ENCODE results near the gene GLIS1.

The GLIS1 gene

GRCh38 chr1:53608071-53608470, 130.9 kb downstream of the GLIS1 start:
- no peak overlapping the region for H3K9ac ChIP-seq (ENCODE audit: low read depth, low read length)
- WGBS, result 100% methylated on average over 1 of the region's 2 CpGs
- H3K27me3 ChIP-seq (ENCODE audit: insufficient read depth, low read length), result no peaks in the 10 kb centered on the region
- H3K9me3 ChIP-seq (ENCODE audit: insufficient read depth, low read depth, low read length), result peaks cover 18% of the 10 kb centered on the region
- H3K4me3 ChIP-seq (ENCODE audit: low read length), result no peak overlapping the region
- H3K4me1 ChIP-seq (ENCODE audit: insufficient read depth, low read length), result peaks cover 5% of the 10 kb centered on the region; the same call in 1 of the 2 replicates
- no peak overlapping the region for H3K27ac ChIP-seq (ENCODE audit: low read depth, low read length)
- H3K36me3 ChIP-seq (ENCODE audit: insufficient read depth, low read length), result no peaks in the 10 kb centered on the region

DNA sequence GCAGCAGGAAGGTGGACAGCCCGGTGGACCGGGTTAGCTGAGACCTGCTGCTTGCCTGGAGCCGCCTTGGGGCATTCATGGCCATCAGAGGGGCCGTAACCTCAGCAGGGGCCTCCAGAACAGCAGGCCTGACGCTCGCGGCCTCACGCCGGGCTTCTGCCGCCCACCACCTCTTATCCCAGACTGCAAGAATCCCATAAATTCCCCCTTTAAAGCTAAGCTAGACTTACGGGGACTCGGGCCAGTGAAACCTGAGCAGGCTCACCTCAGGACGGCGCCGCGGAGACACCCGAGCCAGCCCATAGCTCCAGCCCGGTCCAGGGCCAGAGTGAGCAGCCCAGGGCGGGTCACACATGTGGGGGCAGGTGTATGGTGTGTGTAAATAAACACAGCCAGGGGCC, 132.3 kb downstream of the GLIS1 start:
- Histone ChIP-seq H3K4me1 (ENCODE audit: insufficient read depth, low read length) (peaks cover 5% of the 10 kb centered on the region; the same call in 1 of the 2 replicates), H3K9ac (ENCODE audit: low read depth, low read length) (no peak overlapping the region), H3K9me3 (ENCODE audit: insufficient read depth, low read depth, low read length) (peaks cover 18% of the 10 kb centered on the region), H3K27ac (ENCODE audit: low read depth, low read length) (no peak overlapping the region), H3K27me3 (ENCODE audit: insufficient read depth, low read length) (no peaks in the 10 kb centered on the region), H3K4me3 (ENCODE audit: low read length) (no peak overlapping the region), H3K36me3 (ENCODE audit: insufficient read depth, low read length) (no peaks in the 10 kb centered on the region)
- WGBS, result 23% methylated on average over 19 of the region's 19 CpGs

DNA sequence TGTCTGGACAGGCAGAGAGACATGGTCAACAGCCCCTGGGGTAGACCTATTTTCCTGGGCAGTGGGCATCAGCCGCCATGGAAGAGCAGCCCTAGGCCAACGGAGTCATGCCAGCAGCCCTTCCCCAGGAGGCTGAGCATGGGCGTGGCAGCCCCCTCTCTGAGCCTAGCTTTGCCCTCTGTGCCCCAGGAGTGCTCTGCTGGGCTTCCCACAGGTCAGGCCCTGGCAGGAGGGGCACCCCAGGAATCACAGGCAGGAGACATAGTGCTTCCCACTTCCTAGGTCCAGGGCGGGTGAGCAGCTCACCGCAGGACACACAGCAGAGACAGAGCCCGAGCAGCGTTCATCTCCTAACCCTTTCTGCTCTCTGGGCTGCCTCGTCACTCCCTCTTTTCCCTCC, 132.8 kb downstream of the GLIS1 start:
- H3K9ac ChIP-seq (ENCODE audit: low read depth, low read length), result no peak overlapping the region
- H3K9me3 ChIP-seq (ENCODE audit: insufficient read depth, low read depth, low read length), result peaks cover 16% of the 10 kb centered on the region
- H3K4me1 ChIP-seq (ENCODE audit: insufficient read depth, low read length), result peaks cover 5% of the 10 kb centered on the region; the same call in 1 of the 2 replicates
- WGBS, result 75% methylated on average over 8 of the region's 8 CpGs
- H3K36me3 ChIP-seq (ENCODE audit: insufficient read depth, low read length), result no peaks in the 10 kb centered on the region
- H3K27me3 ChIP-seq (ENCODE audit: insufficient read depth, low read length), result no peaks in the 10 kb centered on the region
- H3K4me3 ChIP-seq (ENCODE audit: low read length), result no peak overlapping the region
- no peak overlapping the region for H3K27ac ChIP-seq (ENCODE audit: low read depth, low read length)

- H3K4me1 ChIP-seq (ENCODE audit: insufficient read depth, low read length), result peaks cover 5% of the 10 kb centered on the region; the same call in 1 of the 2 replicates
- H3K9ac ChIP-seq (ENCODE audit: low read depth, low read length), result no peak overlapping the region
- H3K36me3 ChIP-seq (ENCODE audit: insufficient read depth, low read length), result no peaks in the 10 kb centered on the region
- H3K27me3 ChIP-seq (ENCODE audit: insufficient read depth, low read length), result no peaks in the 10 kb centered on the region
- H3K27ac ChIP-seq (ENCODE audit: low read depth, low read length), result no peak overlapping the region
- 93% methylated on average over 8 of the region's 8 CpGs for WGBS
- H3K4me3 ChIP-seq (ENCODE audit: low read length), result no peak overlapping the region
- H3K9me3 ChIP-seq (ENCODE audit: insufficient read depth, low read depth, low read length), result peaks cover 6% of the 10 kb centered on the region; the same call in 1 of the 2 replicates
Observed at GRCh38 chr1:53605181-53605580, 133.8 kb downstream of the GLIS1 start.

GRCh38 chr1:53604291-53604919, 134.6 kb downstream of the GLIS1 start:
- Histone ChIP-seq H3K4me3 (ENCODE audit: low read length) (no peak overlapping the region), H3K36me3 (ENCODE audit: insufficient read depth, low read length) (no peaks in the 10 kb centered on the region), H3K27me3 (ENCODE audit: insufficient read depth, low read length) (no peaks in the 10 kb centered on the region), H3K27ac (ENCODE audit: low read depth, low read length) (no peak overlapping the region), H3K9me3 (ENCODE audit: insufficient read depth, low read depth, low read length) (no peaks in the 10 kb centered on the region), H3K9ac (ENCODE audit: low read depth, low read length) (no peak overlapping the region), H3K4me1 (ENCODE audit: insufficient read depth, low read length) (peaks cover 5% of the 10 kb centered on the region; the same call in 1 of the 2 replicates)
- 69% methylated on average over 5 of the region's 5 CpGs for WGBS

DNA sequence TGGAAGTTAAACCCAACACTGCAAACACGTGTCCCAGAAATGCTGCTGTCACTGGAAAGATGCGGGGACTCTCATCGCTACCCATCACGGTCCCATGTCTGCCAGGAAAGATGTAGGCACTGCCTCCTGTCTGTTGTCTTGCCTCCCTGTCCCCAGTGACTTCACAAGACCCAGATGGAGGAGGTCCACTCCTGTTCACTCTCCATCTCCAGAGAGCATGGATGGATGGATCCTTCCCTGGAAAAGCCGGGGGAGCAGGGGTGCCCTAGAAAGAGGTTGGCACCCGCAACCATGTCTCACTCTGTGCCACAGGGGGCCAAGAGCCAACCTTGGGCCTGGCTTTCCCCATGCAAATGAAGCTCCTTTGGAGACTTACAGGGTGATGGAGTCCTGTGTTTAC, 135.5 kb downstream of the GLIS1 start:
- no peak overlapping the region for H3K27ac ChIP-seq (ENCODE audit: low read depth, low read length)
- no peaks in the 10 kb centered on the region for H3K9me3 ChIP-seq (ENCODE audit: insufficient read depth, low read depth, low read length)
- 94% methylated on average over 6 of the region's 6 CpGs for WGBS
- H3K4me1 ChIP-seq (ENCODE audit: insufficient read depth, low read length), result peaks cover 5% of the 10 kb centered on the region; the same call in 1 of the 2 replicates
- no peaks in the 10 kb centered on the region for H3K36me3 ChIP-seq (ENCODE audit: insufficient read depth, low read length)
- H3K27me3 ChIP-seq (ENCODE audit: insufficient read depth, low read length), result no peaks in the 10 kb centered on the region
- H3K4me3 ChIP-seq (ENCODE audit: low read length), result no peak overlapping the region
- H3K9ac ChIP-seq (ENCODE audit: low read depth, low read length), result no peak overlapping the region

GRCh38 chr1:53601867-53602775, 136.8 kb downstream of the GLIS1 start:
- no peaks in the 10 kb centered on the region for H3K27me3 ChIP-seq (ENCODE audit: insufficient read depth, low read length)
- H3K27ac ChIP-seq (ENCODE audit: low read depth, low read length), result no peak overlapping the region
- no peaks in the 10 kb centered on the region for H3K9me3 ChIP-seq (ENCODE audit: insufficient read depth, low read depth, low read length)
- H3K9ac ChIP-seq (ENCODE audit: low read depth, low read length), result no peak overlapping the region
- H3K36me3 ChIP-seq (ENCODE audit: insufficient read depth, low read length), result no peaks in the 10 kb centered on the region
- 88% methylated on average over 21 of the region's 21 CpGs for WGBS
- H3K4me3 ChIP-seq (ENCODE audit: low read length), result no peak overlapping the region
- H3K4me1 ChIP-seq (ENCODE audit: insufficient read depth, low read length), result peaks cover 5% of the 10 kb centered on the region; the same call in 1 of the 2 replicates

DNA sequence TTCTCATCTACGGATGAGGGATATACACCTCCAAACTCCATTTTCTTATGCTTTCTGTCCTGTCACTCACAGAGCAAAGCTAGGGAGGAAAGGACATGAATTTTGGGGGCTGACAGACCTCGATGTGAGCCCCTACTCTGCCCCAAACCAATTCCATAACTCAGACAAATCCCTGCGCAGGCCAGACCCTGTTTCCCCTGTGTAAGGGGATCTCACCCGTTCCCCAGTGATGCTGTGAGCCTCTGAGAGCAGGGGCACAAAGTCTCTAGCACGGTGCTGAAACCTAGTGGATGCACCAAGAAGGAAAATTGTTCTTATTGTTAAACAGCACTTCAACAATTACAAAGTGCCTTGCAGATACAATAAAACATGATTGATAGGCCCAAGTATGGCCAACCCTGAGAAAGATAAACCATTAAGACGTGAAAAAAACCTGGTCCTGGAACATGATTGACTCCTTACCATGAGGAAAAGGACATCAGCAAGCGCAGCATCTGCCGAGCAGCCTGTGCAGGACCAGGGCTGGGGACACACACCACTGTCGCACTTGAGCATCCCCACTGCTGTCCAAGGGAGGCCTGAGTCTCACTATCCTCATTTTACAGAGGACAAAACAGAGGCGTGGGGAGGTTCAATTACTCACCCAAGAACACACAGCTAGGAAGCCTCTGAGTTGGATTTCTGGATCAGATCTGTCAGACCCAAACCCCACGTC, 137.8 kb downstream of the GLIS1 start:
- H3K27ac ChIP-seq (ENCODE audit: low read depth, low read length), result no peak overlapping the region
- no peaks in the 10 kb centered on the region for H3K4me1 ChIP-seq (ENCODE audit: insufficient read depth, low read length)
- no peaks in the 10 kb centered on the region for H3K27me3 ChIP-seq (ENCODE audit: insufficient read depth, low read length)
- 88% methylated on average over 11 of the region's 11 CpGs for WGBS
- H3K9me3 ChIP-seq (ENCODE audit: insufficient read depth, low read depth, low read length), result no peaks in the 10 kb centered on the region
- no peak overlapping the region for H3K4me3 ChIP-seq (ENCODE audit: low read length)
- H3K36me3 ChIP-seq (ENCODE audit: insufficient read depth, low read length), result no peaks in the 10 kb centered on the region
- no peak overlapping the region for H3K9ac ChIP-seq (ENCODE audit: low read depth, low read length)

GRCh38 chr1:53600561-53600960, 138.4 kb downstream of the GLIS1 start:
- no peaks in the 10 kb centered on the region for H3K27me3 ChIP-seq (ENCODE audit: insufficient read depth, low read length)
- no peaks in the 10 kb centered on the region for H3K9me3 ChIP-seq (ENCODE audit: insufficient read depth, low read depth, low read length)
- WGBS, result 69% methylated on average over 8 of the region's 8 CpGs
- no peak overlapping the region for H3K4me3 ChIP-seq (ENCODE audit: low read length)
- no peaks in the 10 kb centered on the region for H3K4me1 ChIP-seq (ENCODE audit: insufficient read depth, low read length)
- H3K9ac ChIP-seq (ENCODE audit: low read depth, low read length), result no peak overlapping the region
- no peak overlapping the region for H3K27ac ChIP-seq (ENCODE audit: low read depth, low read length)
- no peaks in the 10 kb centered on the region for H3K36me3 ChIP-seq (ENCODE audit: insufficient read depth, low read length)

- no peaks in the 10 kb centered on the region for H3K27me3 ChIP-seq (ENCODE audit: insufficient read depth, low read length)
- no peaks in the 10 kb centered on the region for H3K9me3 ChIP-seq (ENCODE audit: insufficient read depth, low read depth, low read length)
- H3K36me3 ChIP-seq (ENCODE audit: insufficient read depth, low read length), result no peaks in the 10 kb centered on the region
- no peaks in the 10 kb centered on the region for H3K4me1 ChIP-seq (ENCODE audit: insufficient read depth, low read length)
- H3K4me3 ChIP-seq (ENCODE audit: low read length), result no peak overlapping the region
- H3K9ac ChIP-seq (ENCODE audit: low read depth, low read length), result no peak overlapping the region
- WGBS, result 57% methylated on average over 5 of the region's 5 CpGs
- H3K27ac ChIP-seq (ENCODE audit: low read depth, low read length), result no peak overlapping the region
Observed at GRCh38 chr1:53600001-53600400, 139.0 kb downstream of the GLIS1 start.

DNA sequence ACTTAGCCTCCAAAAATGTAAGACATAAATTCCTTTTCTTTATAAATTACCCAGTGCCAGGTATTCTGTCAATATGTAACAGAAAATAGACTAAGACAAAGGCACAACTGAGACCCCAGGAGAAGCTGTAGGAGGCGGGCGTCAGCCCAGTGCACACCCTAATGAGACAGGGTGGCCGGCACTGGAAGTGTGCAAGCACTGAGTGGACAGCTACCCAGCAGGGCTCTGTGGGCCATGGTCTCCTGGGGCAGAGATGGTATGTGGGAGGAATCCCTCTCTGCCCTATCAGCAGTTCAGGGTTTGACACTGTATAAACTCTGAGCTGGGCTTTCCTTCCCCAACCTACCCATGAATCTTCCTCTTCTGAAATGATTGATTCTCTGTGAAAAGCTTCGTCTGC, 139.5 kb downstream of the GLIS1 start:
- H3K9me3 ChIP-seq (ENCODE audit: insufficient read depth, low read depth, low read length), result no peaks in the 10 kb centered on the region
- H3K27me3 ChIP-seq (ENCODE audit: insufficient read depth, low read length), result no peaks in the 10 kb centered on the region
- no peak overlapping the region for H3K27ac ChIP-seq (ENCODE audit: low read depth, low read length)
- no peak overlapping the region for H3K9ac ChIP-seq (ENCODE audit: low read depth, low read length)
- no peak overlapping the region for H3K4me3 ChIP-seq (ENCODE audit: low read length)
- no peaks in the 10 kb centered on the region for H3K4me1 ChIP-seq (ENCODE audit: insufficient read depth, low read length)
- 96% methylated on average over 4 of the region's 4 CpGs for WGBS
- H3K36me3 ChIP-seq (ENCODE audit: insufficient read depth, low read length), result no peaks in the 10 kb centered on the region

Measured in HUES64 (cell line).